ENCODE measurements around the gene PTPRM. TPM values are rescaled to one million over a fixed set of nuclear protein-coding genes. Genes with fewer than 3 reads are reported as not detected.

PTPRM gene
- total RNA-seq, 1 donor from 2014 or later = 5.3 TPM

- no peak for ATAC-seq
Measured at GRCh38 chr18:8348051-8348720, 781.1 kb downstream of the PTPRM start.

- ATAC-seq = no peak
Measured at GRCh38 chr18:8349608-8350323, 782.6 kb downstream of the PTPRM start.

GRCh38 chr18:8350628-8351027 lies 783.5 kb downstream of the PTPRM start:
- no peak for ATAC-seq

- ATAC-seq = peak; percentile 93
Measured at GRCh38 chr18:8351161-8351560, 784.0 kb downstream of the PTPRM start.

- ATAC-seq = no peak
Measured at GRCh38 chr18:8354304-8354703, 787.2 kb downstream of the PTPRM start.

GRCh38 chr18:8356001-8356400 lies 788.9 kb downstream of the PTPRM start:
- no peak for ATAC-seq

- ATAC-seq = no peak
Measured at GRCh38 chr18:8357320-8357719, 790.2 kb downstream of the PTPRM start.

GRCh38 chr18:8358033-8358765 lies 791.1 kb downstream of the PTPRM start:
- no peak for ATAC-seq

- no peak for ATAC-seq
Measured at GRCh38 chr18:8359076-8359475, 792.0 kb downstream of the PTPRM start.

- ATAC-seq = no peak
Measured at GRCh38 chr18:8359481-8359880, 792.4 kb downstream of the PTPRM start.

GRCh38 chr18:8361941-8362471 lies 794.9 kb downstream of the PTPRM start:
- ATAC-seq = no peak

- ATAC-seq = no peak
Measured at GRCh38 chr18:8362863-8363262, 795.7 kb downstream of the PTPRM start.

- no peak for ATAC-seq
Measured at GRCh38 chr18:8364385-8364784, 797.3 kb downstream of the PTPRM start.

- ATAC-seq = no peak
Measured at GRCh38 chr18:8365006-8365405, 797.9 kb downstream of the PTPRM start.

- ATAC-seq = no peak
Measured at GRCh38 chr18:8365528-8365927, 798.4 kb downstream of the PTPRM start.

GRCh38 chr18:8366070-8366469 lies 799.0 kb downstream of the PTPRM start:
- no peak for ATAC-seq

GRCh38 chr18:8366656-8367055 lies 799.5 kb downstream of the PTPRM start:
- ATAC-seq = no peak

- ATAC-seq = no peak
Measured at GRCh38 chr18:8367217-8367988, 800.3 kb downstream of the PTPRM start.

- ATAC-seq = no peak
Measured at GRCh38 chr18:8368512-8369217, 801.5 kb downstream of the PTPRM start.

GRCh38 chr18:8373486-8373885 lies 806.4 kb downstream of the PTPRM start:
- peak; percentile 97 for ATAC-seq

GRCh38 chr18:8374676-8375075 lies 807.6 kb downstream of the PTPRM start:
- ATAC-seq = no peak

- ATAC-seq = peak; percentile 25
Measured at GRCh38 chr18:8375249-8375648, 808.1 kb downstream of the PTPRM start.

Data from esophagus mucosa (tissue), 1 donor.